SK-N-SH treated with all-trans-retinoic acid at 6 μM for 48 hours (cell line): ENCODE measurements around the gene MAPK10.
A peak's percentile ranks its signal among the peaks of the same experiment; 100 is the strongest.
"Not testable (repeated sequence)": the region's sequence is repeated elsewhere in the genome, so short reads cannot be mapped to it uniquely, and the experiment has no call there.

Experiments
- ATAC-seq: fragments of 200-7000 bp; cut with Tn5 transposase; 3 replicates; pipeline ENCODE4 v1.9.1; 2020; ENCODE audit warnings: mild to moderate bottlenecking, moderate library complexity
- ARNTL ChIP-seq: fragments of 450-650 bp; formaldehyde crosslinking; IDR thresholded peaks from 2 replicates; pipeline ENCODE4 v1.5.0; 2020; ENCODE audit warnings: low read depth, mild to moderate bottlenecking, moderate library complexity, borderline replicate concordance
- BACH2 ChIP-seq: fragments of 250-450 bp; sonication (Bioruptor Pico); IDR thresholded peaks from 2 replicates; pipeline ENCODE4 v1.9.0; 2021; ENCODE audit warnings: mild to moderate bottlenecking, borderline replicate concordance
- CSDC2 ChIP-seq: fragments of 250-450 bp; sonication (Bioruptor Pico); IDR thresholded peaks from 2 replicates; pipeline ENCODE4 v1.5.0; 2020; ENCODE audit warnings: mild to moderate bottlenecking, moderate library complexity
- GLIS3 ChIP-seq: fragments of 250-450 bp; sonication (Bioruptor Pico); IDR thresholded peaks from 2 replicates; pipeline ENCODE4 v1.5.0; 2020; ENCODE audit warnings: mild to moderate bottlenecking, moderate library complexity
- PPARA ChIP-seq: fragments of 250-450 bp; sonication (Bioruptor Pico); IDR thresholded peaks from 2 replicates; pipeline ENCODE4 v1.5.0; 2020; ENCODE audit warnings: mild to moderate bottlenecking, borderline replicate concordance
- RARB ChIP-seq: fragments of 250-450 bp; sonication (Bioruptor Pico); IDR thresholded peaks from 2 replicates; pipeline ENCODE4 v1.8.0; 2021; ENCODE audit warnings: mild to moderate bottlenecking, moderate library complexity
- SNAI2 ChIP-seq: fragments of 250-450 bp; sonication (Bioruptor Pico); IDR thresholded peaks from 2 replicates; pipeline ENCODE4 v1.5.0; 2020; ENCODE audit warnings: mild to moderate bottlenecking, moderate library complexity
- TCF4 ChIP-seq: fragments of 250-450 bp; sonication (Bioruptor Pico); IDR thresholded peaks from 2 replicates; pipeline ENCODE4 v1.8.0; 2021; ENCODE audit warnings: mild to moderate bottlenecking, moderate library complexity, borderline replicate concordance
- TOX ChIP-seq: fragments of 250-450 bp; sonication (Bioruptor Pico); IDR thresholded peaks from 2 replicates; pipeline ENCODE4 v1.8.0; 2021; ENCODE audit warnings: mild to moderate bottlenecking, moderate library complexity, borderline replicate concordance
- ZC3H10 ChIP-seq: fragments of 250-450 bp; sonication (Bioruptor Pico); IDR thresholded peaks from 2 replicates; pipeline ENCODE4 v1.5.1; 2021; ENCODE audit warnings: mild to moderate bottlenecking, moderate library complexity
- ZFP30 ChIP-seq: fragments of 450-650 bp; formaldehyde crosslinking; IDR thresholded peaks from 2 replicates; pipeline ENCODE4 v1.5.0; 2022; ENCODE audit warnings: mild to moderate bottlenecking, moderate library complexity
- ZNF565 ChIP-seq: fragments of 450-650 bp; formaldehyde crosslinking; conservative IDR thresholded peaks from 2 replicates; pipeline ENCODE4 v1.5.0; 2020; ENCODE audit warnings: low read depth, mild to moderate bottlenecking, moderate library complexity
- ZNF70 ChIP-seq: fragments of 450-650 bp; formaldehyde crosslinking; IDR thresholded peaks from 2 replicates; pipeline ENCODE4 v1.5.0; 2020; ENCODE audit warnings: mild to moderate bottlenecking, moderate library complexity
- ZNF8 ChIP-seq: fragments of 450-650 bp; formaldehyde crosslinking; IDR thresholded peaks from 2 replicates; pipeline ENCODE4 v1.5.0; 2020; ENCODE audit warnings: mild to moderate bottlenecking, moderate library complexity
- TF ChIP-seq, protein P1 (sequence below): fragments of 250-450 bp; sonication (Bioruptor Pico); IDR thresholded peaks from 2 replicates; pipeline ENCODE4 v1.8.0; 2021; ENCODE audit warnings: low read depth, mild to moderate bottlenecking, moderate library complexity, borderline replicate concordance
- TF ChIP-seq, protein P2 (sequence below): fragments of 250-450 bp; sonication (Bioruptor Pico); IDR thresholded peaks from 2 replicates; pipeline ENCODE4 v1.8.0; 2020; ENCODE audit warnings: mild to moderate bottlenecking, moderate library complexity, borderline replicate concordance
- TF ChIP-seq, protein P3 (sequence below): fragments of 250-450 bp; sonication (Bioruptor Pico); IDR thresholded peaks from 2 replicates; pipeline ENCODE4 v1.5.0; 2020; ENCODE audit warnings: mild to moderate bottlenecking, moderate library complexity
- TF ChIP-seq, protein P4 (sequence below): fragments of 250-450 bp; sonication (Bioruptor Pico); IDR thresholded peaks from 2 replicates; pipeline ENCODE4 v1.5.1; 2021; ENCODE audit warnings: mild to moderate bottlenecking, moderate library complexity
- TF ChIP-seq, protein P5 (sequence below): fragments of 250-450 bp; sonication (Bioruptor Pico); IDR thresholded peaks from 2 replicates; pipeline ENCODE4 v1.5.1; 2020; ENCODE audit warnings: low read depth, mild to moderate bottlenecking, moderate library complexity

MAPK10 gene

DNA sequence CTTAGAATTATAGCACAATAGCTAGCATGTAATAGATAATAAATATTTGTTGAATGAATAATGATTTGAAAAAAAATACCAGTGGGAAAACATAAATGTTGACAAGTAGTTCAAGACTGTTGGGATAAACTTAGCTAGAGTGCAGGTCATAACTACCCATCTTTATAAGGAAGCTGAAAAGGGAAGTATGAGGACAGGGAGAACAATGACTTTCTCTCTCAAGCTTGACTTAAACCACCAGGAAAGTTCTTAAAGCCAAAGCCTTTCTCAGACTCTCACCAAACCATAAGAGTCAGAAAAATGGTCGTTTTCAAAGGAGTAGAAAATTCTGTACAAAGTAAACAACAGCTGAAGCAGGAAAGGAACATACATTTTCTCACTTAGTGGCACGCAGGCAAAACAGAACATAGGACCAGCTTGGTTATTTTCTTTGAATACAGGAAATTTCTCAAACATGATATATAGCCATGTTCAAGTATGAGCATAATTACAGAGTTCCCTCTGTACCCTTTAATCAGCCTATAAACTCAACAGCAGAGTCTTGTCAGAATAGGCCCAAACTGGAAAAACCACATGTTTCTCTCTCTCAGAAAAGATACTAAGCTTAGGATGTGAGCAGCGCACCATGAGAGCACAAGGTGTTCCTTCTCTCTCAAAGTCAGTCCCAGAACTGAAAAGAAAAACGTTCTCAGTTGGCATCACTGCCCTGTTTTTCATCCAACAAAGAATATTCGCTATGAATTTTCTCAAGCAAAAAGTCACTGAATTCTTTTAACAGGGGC is 28.7 kb downstream of the MAPK10 start:
- no peak for ATAC-seq
- TF ChIP-seq ZC3H10: no peak
- no peak for TF ChIP-seq ZNF8 (CRISPR knock-in tag)
- TF ChIP-seq TCF4: no peak
- TF ChIP-seq TOX (CRISPR knock-in tag): no peak
- TF ChIP-seq ZNF70: no peak
- no peak for TF ChIP-seq RARB (CRISPR knock-in tag)
- TF ChIP-seq, protein P1, sequence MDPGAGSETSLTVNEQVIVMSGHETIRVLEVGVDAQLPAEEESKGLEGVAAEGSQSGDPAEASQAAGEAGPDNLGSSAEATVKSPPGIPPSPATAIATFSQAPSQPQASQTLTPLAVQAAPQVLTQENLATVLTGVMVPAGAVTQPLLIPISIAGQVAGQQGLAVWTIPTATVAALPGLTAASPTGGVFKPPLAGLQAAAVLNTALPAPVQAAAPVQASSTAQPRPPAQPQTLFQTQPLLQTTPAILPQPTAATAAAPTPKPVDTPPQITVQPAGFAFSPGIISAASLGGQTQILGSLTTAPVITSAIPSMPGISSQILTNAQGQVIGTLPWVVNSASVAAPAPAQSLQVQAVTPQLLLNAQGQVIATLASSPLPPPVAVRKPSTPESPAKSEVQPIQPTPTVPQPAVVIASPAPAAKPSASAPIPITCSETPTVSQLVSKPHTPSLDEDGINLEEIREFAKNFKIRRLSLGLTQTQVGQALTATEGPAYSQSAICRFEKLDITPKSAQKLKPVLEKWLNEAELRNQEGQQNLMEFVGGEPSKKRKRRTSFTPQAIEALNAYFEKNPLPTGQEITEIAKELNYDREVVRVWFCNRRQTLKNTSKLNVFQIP (CRISPR knock-in tag): no peak
- no peak for TF ChIP-seq SNAI2
- TF ChIP-seq, protein P2, sequence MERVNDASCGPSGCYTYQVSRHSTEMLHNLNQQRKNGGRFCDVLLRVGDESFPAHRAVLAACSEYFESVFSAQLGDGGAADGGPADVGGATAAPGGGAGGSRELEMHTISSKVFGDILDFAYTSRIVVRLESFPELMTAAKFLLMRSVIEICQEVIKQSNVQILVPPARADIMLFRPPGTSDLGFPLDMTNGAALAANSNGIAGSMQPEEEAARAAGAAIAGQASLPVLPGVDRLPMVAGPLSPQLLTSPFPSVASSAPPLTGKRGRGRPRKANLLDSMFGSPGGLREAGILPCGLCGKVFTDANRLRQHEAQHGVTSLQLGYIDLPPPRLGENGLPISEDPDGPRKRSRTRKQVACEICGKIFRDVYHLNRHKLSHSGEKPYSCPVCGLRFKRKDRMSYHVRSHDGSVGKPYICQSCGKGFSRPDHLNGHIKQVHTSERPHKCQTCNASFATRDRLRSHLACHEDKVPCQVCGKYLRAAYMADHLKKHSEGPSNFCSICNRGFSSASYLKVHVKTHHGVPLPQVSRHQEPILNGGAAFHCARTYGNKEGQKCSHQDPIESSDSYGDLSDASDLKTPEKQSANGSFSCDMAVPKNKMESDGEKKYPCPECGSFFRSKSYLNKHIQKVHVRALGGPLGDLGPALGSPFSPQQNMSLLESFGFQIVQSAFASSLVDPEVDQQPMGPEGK (CRISPR knock-in tag): no peak
- TF ChIP-seq PPARA: no peak
- TF ChIP-seq, protein P3, sequence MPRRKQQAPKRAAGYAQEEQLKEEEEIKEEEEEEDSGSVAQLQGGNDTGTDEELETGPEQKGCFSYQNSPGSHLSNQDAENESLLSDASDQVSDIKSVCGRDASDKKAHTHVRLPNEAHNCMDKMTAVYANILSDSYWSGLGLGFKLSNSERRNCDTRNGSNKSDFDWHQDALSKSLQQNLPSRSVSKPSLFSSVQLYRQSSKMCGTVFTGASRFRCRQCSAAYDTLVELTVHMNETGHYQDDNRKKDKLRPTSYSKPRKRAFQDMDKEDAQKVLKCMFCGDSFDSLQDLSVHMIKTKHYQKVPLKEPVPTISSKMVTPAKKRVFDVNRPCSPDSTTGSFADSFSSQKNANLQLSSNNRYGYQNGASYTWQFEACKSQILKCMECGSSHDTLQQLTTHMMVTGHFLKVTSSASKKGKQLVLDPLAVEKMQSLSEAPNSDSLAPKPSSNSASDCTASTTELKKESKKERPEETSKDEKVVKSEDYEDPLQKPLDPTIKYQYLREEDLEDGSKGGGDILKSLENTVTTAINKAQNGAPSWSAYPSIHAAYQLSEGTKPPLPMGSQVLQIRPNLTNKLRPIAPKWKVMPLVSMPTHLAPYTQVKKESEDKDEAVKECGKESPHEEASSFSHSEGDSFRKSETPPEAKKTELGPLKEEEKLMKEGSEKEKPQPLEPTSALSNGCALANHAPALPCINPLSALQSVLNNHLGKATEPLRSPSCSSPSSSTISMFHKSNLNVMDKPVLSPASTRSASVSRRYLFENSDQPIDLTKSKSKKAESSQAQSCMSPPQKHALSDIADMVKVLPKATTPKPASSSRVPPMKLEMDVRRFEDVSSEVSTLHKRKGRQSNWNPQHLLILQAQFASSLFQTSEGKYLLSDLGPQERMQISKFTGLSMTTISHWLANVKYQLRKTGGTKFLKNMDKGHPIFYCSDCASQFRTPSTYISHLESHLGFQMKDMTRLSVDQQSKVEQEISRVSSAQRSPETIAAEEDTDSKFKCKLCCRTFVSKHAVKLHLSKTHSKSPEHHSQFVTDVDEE (CRISPR knock-in tag): no peak
- no peak for TF ChIP-seq BACH2 (CRISPR knock-in tag)
- TF ChIP-seq, protein P4, sequence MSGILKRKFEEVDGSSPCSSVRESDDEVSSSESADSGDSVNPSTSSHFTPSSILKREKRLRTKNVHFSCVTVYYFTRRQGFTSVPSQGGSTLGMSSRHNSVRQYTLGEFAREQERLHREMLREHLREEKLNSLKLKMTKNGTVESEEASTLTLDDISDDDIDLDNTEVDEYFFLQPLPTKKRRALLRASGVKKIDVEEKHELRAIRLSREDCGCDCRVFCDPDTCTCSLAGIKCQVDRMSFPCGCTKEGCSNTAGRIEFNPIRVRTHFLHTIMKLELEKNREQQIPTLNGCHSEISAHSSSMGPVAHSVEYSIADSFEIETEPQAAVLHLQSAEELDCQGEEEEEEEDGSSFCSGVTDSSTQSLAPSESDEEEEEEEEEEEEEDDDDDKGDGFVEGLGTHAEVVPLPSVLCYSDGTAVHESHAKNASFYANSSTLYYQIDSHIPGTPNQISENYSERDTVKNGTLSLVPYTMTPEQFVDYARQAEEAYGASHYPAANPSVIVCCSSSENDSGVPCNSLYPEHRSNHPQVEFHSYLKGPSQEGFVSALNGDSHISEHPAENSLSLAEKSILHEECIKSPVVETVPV: no peak
- no peak for TF ChIP-seq GLIS3 (CRISPR knock-in tag)
- no peak for TF ChIP-seq ZFP30 (CRISPR knock-in tag)
- TF ChIP-seq ZNF565 (CRISPR knock-in tag): no peak
- no peak for TF ChIP-seq ARNTL
- TF ChIP-seq, all 23 proteins: peak for 0

DNA sequence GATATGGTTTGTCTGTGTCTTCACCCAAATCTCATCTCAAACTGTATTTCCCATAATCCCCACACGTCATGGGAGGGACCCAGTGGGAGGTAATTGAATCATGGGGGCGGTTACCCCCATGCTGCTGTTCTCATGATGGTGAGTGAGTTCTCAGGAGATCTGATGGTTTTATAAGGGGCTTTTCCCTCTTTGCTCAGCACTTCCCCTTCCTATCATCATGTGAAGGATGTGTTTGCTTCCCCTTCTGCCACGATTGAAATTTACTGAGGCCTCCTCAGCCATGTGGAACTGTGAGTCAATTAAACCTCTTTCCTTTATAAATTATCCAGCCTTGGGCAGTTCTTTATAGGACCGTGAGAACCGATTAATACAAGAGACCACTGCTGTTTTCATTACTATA is 29.4 kb downstream of the MAPK10 start:
- not testable (repeated sequence) for ATAC-seq

DNA sequence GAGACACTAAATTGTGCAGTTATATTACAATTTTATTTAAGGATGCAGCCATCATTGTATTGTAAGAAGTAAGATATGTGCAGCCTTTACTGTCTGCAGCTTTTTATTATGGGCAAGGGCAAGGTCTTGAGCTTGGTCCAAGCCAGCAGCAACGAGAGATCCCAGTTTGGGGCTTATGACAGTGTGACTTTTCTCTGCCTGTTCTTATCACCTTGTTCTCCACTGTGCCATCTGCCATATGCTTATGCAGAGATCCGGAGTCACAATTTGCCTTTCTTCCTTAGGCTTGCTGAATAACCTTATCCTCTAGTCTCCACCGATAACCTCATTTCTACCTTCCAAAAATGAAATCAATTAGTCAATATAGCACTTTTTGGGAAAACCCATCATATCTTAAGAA is 30.4 kb downstream of the MAPK10 start:
- TF ChIP-seq BACH2 (CRISPR knock-in tag): no peak
- no peak for ATAC-seq

DNA sequence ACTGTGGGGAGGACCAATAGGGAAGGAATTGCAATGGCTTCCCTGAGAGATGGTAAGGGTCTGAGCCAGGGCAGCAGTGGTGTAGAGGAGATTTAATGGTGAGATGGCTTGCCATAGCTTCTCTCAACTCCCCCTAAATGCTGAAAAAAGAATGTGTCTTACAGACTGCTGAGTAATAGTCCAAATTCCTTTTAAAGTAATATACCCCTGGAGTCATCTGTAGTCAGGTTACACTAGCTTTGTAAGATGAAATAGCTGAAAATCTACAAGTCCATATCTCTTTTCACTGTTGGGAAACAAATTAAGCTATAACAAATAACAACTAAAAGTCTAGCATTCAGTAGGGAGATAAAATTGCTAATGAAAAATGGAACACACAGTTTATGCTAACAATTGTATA is 33.5 kb downstream of the MAPK10 start:
- ATAC-seq: peak; percentile 74
- no peak for TF ChIP-seq TCF4
- TF ChIP-seq, protein P5, sequence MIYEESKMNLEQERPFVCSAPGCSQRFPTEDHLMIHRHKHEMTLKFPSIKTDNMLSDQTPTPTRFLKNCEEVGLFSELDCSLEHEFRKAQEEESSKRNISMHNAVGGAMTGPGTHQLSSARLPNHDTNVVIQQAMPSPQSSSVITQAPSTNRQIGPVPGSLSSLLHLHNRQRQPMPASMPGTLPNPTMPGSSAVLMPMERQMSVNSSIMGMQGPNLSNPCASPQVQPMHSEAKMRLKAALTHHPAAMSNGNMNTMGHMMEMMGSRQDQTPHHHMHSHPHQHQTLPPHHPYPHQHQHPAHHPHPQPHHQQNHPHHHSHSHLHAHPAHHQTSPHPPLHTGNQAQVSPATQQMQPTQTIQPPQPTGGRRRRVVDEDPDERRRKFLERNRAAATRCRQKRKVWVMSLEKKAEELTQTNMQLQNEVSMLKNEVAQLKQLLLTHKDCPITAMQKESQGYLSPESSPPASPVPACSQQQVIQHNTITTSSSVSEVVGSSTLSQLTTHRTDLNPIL (CRISPR knock-in tag): no peak
- TF ChIP-seq SNAI2: no peak
- no peak for TF ChIP-seq CSDC2 (CRISPR knock-in tag)
- no peak for TF ChIP-seq ZNF565 (CRISPR knock-in tag)
- no peak for TF ChIP-seq ZC3H10
- TF ChIP-seq, all 23 proteins: peak for 0
